HCT116 (cell line): ENCODE results near the gene SNPH. TPM values are rescaled to one million over a fixed set of nuclear protein-coding genes. Genes with fewer than 3 reads are reported as not detected.

Source experiments
- ATAC-seq: fragments of 200-7000 bp; cut with Tn5 transposase; 2 replicates; pipeline ENCODE4 v1.9.1; 2020; ENCODE audit warnings: mild to moderate bottlenecking, moderate library complexity
- BruUV-seq: library from RNA; stranded (reverse); fragments of 400-500 nt; replicated peaks from 2 replicates; lab custom pipeline; 2021; lab: Mats Ljungman, UMichigan
- CTCF ChIA-PET: fragments of 300-600 bp; sonication (Branson Sonifier 250); formaldehyde crosslinking; loops from one replicate; lab custom pipeline; 2021; ENCODE audit warnings: antibody characterized with exemption; lab: Charles Lee
- POLR2A ChIA-PET: fragments of 300-600, 350-600 bp; sonication (Branson Sonifier 250); formaldehyde crosslinking; loops from one replicate; lab custom pipeline; 2021; ENCODE audit warnings: antibody characterized with exemption; lab: Charles Lee
- RAD21 ChIA-PET, 2 experiments: fragments of 300-600 bp; sonication (Branson Sonifier 250); formaldehyde crosslinking; loops; one replicate each; lab custom pipeline; 2023; ENCODE audit warnings: low total read pairs in 2 of 2; ENCODE audit not compliant: uncharacterized antibody in 2 of 2, unreplicated experiment in 2 of 2, low non-redundant PET in 1 of 2; lab: Charles Lee
- DNase-seq: peaks from one replicate; pipeline ENCODE4 v3.0.0-alpha.2; 2010; ENCODE audit warnings: low read depth, low spot score
- H2AFZ ChIP-seq: fragments of 200-600 bp; shearing (Covaris generic), sonication (generic); 2 replicates; pipeline ENCODE4 v1.6.1; 2017; ENCODE audit warnings: low read depth, mixed run types, mixed read lengths, antibody characterized with exemption, low read length; ENCODE audit not compliant: poor library complexity, severe bottlenecking
- H3K27ac ChIP-seq: 2 replicates; pipeline ENCODE4 v1.5.1; 2012; ENCODE audit warnings: low read depth, low read length
- H3K27me3 ChIP-seq: fragments of 200-600 bp; sonication (generic); 2 replicates; pipeline ENCODE4 v1.6.1; 2016; ENCODE audit warnings: mixed run types, low read length, mixed read lengths; ENCODE audit not compliant: insufficient read depth
- H3K36me3 ChIP-seq, 2 experiments: fragments of 200-500 bp in 1 of 2; fragments of 200-600 bp in 1 of 2; sonication (Bioruptor generic) in 1 of 2; sonication (generic) in 1 of 2; 2 replicates each; pipeline versions ENCODE4 v1.5.1 to v1.6.1; 2014 to 2016; ENCODE audit warnings: low read length in 2 of 2, inconsistent platforms in 1 of 2, mixed read lengths in 1 of 2, mixed run types in 1 of 2; ENCODE audit not compliant: insufficient read depth in 2 of 2, control insufficient read depth in 1 of 2
- H3K4me1 ChIP-seq, 2 experiments: fragments of 200-600 bp in 1 of 2; sonication (generic) in 1 of 2; 2 replicates each; pipeline versions ENCODE4 v1.5.1 to v1.6.1; 2012 to 2017; ENCODE audit warnings: low read length in 2 of 2, inconsistent platforms in 1 of 2, mild to moderate bottlenecking in 1 of 2, mixed read lengths in 1 of 2, mixed run types in 1 of 2, moderate library complexity in 1 of 2; ENCODE audit not compliant: insufficient read depth in 2 of 2, control insufficient read depth in 1 of 2
- H3K4me2 ChIP-seq: fragments of 200-600 bp; sonication (generic); 2 replicates; pipeline ENCODE4 v1.6.1; 2017; ENCODE audit warnings: mixed run types, low read length, mixed read lengths
- H3K4me3 ChIP-seq, 2 experiments: fragments of 200-600 bp in 1 of 2; sonication (generic) in 1 of 2; replicated peaks in 1 of 2; 2 replicates each; pipeline ENCODE4 v1.5.1; 2011 to 2016; ENCODE audit warnings: low read length in 2 of 2, control low read depth in 1 of 2, low read depth in 1 of 2, mild to moderate bottlenecking in 1 of 2, mixed read lengths in 1 of 2, mixed run types in 1 of 2
- H3K79me2 ChIP-seq: fragments of 200-600 bp; sonication (generic); 2 replicates; pipeline ENCODE4 v1.6.1; 2017; ENCODE audit warnings: mild to moderate bottlenecking, mixed run types, low read length, moderate library complexity, mixed read lengths; ENCODE audit not compliant: insufficient read depth
- H3K9ac ChIP-seq: fragments of 200-600 bp; sonication (generic); 2 replicates; pipeline ENCODE4 v1.6.1; 2016; ENCODE audit warnings: low read length, mixed read lengths
- H3K9me2 ChIP-seq: fragments of 200-600 bp; sonication (generic), shearing (Covaris generic); 2 replicates; pipeline ENCODE4 v1.6.1; 2017; ENCODE audit warnings: mixed run types, mild to moderate bottlenecking, moderate library complexity; ENCODE audit not compliant: insufficient read depth
- H3K9me3 ChIP-seq, 2 experiments: fragments of 200-500 bp in 1 of 2; fragments of 200-600 bp in 1 of 2; sonication (Bioruptor generic) in 1 of 2; sonication (generic) in 1 of 2; 2 replicates each; pipeline ENCODE4 v1.6.1; 2014 to 2017; ENCODE audit warnings: low read length in 2 of 2, mixed read lengths in 2 of 2, inconsistent platforms in 1 of 2, low read depth in 1 of 2, mild to moderate bottlenecking in 1 of 2, mixed run types in 1 of 2, moderate library complexity in 1 of 2; ENCODE audit not compliant: control insufficient read depth in 1 of 2, insufficient read depth in 1 of 2
- H4K20me1 ChIP-seq: fragments of 200-600 bp; sonication (generic), shearing (Covaris generic); 2 replicates; pipeline ENCODE4 v1.6.1; 2017; ENCODE audit warnings: mixed run types, mild to moderate bottlenecking, moderate library complexity; ENCODE audit not compliant: insufficient read depth
- CBX3 ChIP-seq: IDR thresholded peaks from 2 replicates; pipeline ENCODE4 v1.6.1; 2012; ENCODE audit warnings: low read depth
- CEBPB ChIP-seq: IDR thresholded peaks from 2 replicates; pipeline ENCODE4 v1.6.1; 2012; ENCODE audit warnings: low read depth
- EGR1 ChIP-seq: IDR thresholded peaks from 2 replicates; pipeline ENCODE4 v1.6.1; 2012; ENCODE audit warnings: low read depth
- ELF1 ChIP-seq: IDR thresholded peaks from 2 replicates; pipeline ENCODE4 v1.6.1; 2012; ENCODE audit warnings: low read depth, borderline replicate concordance
- EZH2 ChIP-seq: fragments of 200-600 bp; sonication (generic); IDR thresholded peaks from 2 replicates; pipeline ENCODE4 v1.6.1; 2017; ENCODE audit warnings: antibody characterized with exemption, mixed run types
- FOSL1 ChIP-seq: IDR thresholded peaks from 2 replicates; pipeline ENCODE4 v1.6.1; 2012; ENCODE audit warnings: low read depth
- POLR2AphosphoS5 ChIP-seq: IDR thresholded peaks from 2 replicates; pipeline ENCODE4 v1.6.1; 2011; ENCODE audit warnings: mild to moderate bottlenecking, low read depth, low read length, moderate library complexity
- RAD21 ChIP-seq: IDR thresholded peaks from 2 replicates; pipeline ENCODE4 v1.6.1; 2012; ENCODE audit warnings: low read depth, mild to moderate bottlenecking
- SIN3A ChIP-seq: IDR thresholded peaks from 2 replicates; pipeline ENCODE4 v1.6.1; 2012; ENCODE audit warnings: low read depth
- SP1 ChIP-seq: IDR thresholded peaks from 2 replicates; pipeline ENCODE4 v1.6.1; 2012; ENCODE audit warnings: low read depth
- SRF ChIP-seq: IDR thresholded peaks from 2 replicates; pipeline ENCODE4 v1.6.1; 2012; ENCODE audit warnings: low read depth
- TCF7L2 ChIP-seq: IDR thresholded peaks from 2 replicates; pipeline ENCODE4 v1.7.0; 2011; ENCODE audit warnings: borderline replicate concordance, inconsistent platforms; ENCODE audit not compliant: insufficient read depth, insufficient read length; ENCODE audit errors: extremely low read depth
- YY1 ChIP-seq: IDR thresholded peaks from 2 replicates; pipeline ENCODE4 v1.6.1; 2011; ENCODE audit warnings: low read length, low read depth, moderate library complexity, mild to moderate bottlenecking; ENCODE audit not compliant: insufficient replicate concordance; ENCODE audit errors: extremely low read depth
- ZFX ChIP-seq: fragments of 450-650 bp; IDR thresholded peaks from 2 replicates; pipeline ENCODE4 v1.6.1; 2017
- ZNF274 ChIP-seq: fragments of 200-500 bp; sonication (Bioruptor generic); IDR thresholded peaks from 2 replicates; pipeline ENCODE4 v1.6.1; 2014; ENCODE audit warnings: mild to moderate bottlenecking, low read depth, low read length, inconsistent platforms
- intact Hi-C: fragments of 100-400 bp; cut with micrococcal nuclease; formaldehyde crosslinking; loops from 2 replicates; pipeline ENCODE4 v1.10.0; 2022
- total RNA-seq: library from RNA; stranded (reverse); gene quantifications from one replicate; pipeline ENCODE4 v1.2.1, GENCODE V29; 2021; ENCODE audit not compliant: unreplicated experiment
- TF ChIP-seq, protein P1 (sequence below): IDR thresholded peaks from 2 replicates; pipeline ENCODE4 v1.6.1; 2012
- TF ChIP-seq, protein P2 (sequence below): IDR thresholded peaks from 2 replicates; pipeline ENCODE4 v1.6.1; 2012
- TF ChIP-seq, protein P3 (sequence below), 3 experiments: fragments of 200-600 bp in 1 of 3; sonication (generic) in 1 of 3; IDR thresholded peaks in 2 of 3; conservative IDR thresholded peaks in 1 of 3; 2 replicates each; pipeline ENCODE4 v1.5.1; 2012 to 2017; ENCODE audit warnings: low read depth in 2 of 3, low read length in 2 of 3, antibody characterized with exemption in 1 of 3, borderline replicate concordance in 1 of 3, control low read depth in 1 of 3, mild to moderate bottlenecking in 1 of 3, mixed read lengths in 1 of 3, mixed run types in 1 of 3, moderate library complexity in 1 of 3; ENCODE audit not compliant: insufficient read depth in 1 of 3

The SNPH gene
- total RNA-seq, 1 experiment from 2014 or later = 3.2 TPM

DNA sequence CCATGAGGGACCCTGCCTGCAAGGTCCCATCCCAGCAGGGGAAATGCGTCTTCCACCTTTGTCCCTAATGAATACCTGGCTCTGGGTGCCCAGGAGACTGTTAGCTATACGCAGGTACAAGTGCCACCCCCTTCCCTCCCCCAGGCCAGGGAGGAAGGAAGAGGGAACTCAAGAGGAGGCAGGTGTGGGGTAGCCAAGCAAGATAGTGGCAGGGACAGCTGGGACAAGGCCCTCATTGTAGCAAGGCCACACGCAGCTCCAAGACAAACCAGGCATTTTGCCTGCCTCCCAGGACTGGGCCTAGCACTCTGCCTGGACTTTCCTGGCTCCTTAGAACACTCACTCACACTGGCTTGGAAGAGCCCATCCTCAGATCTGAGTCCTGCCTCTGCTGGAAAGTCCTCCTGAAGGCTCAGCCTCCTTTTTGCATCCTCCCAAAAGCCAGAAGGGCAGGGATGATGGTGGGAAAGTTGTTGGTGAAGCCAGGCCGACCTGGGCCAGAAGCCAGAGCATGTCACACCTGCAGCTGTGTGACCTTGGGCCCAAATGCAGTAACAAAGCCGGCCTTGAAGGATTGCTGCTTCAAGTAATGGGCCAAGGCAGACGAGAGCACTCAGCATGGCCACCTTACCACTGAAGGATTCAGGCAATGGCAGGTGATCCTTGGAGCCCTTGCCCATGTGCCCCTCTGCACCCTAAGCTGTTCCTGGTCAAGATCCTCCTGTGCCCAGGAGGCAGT lies 27.7 kb downstream of the SNPH start:
- BruUV-seq = no TSS peak
- ATAC-seq (no peak), DNase-seq (no peak)
- no peaks in the 10 kb centered on the region for H3K79me2 ChIP-seq
- no peak overlapping the region for H3K4me2 ChIP-seq
- no peaks in the 10 kb centered on the region for H3K36me3 ChIP-seq
- ChIA-PET CTCF (no interaction called here), POLR2A (no interaction called here), RAD21 (no interaction called here)
- H3K9me2 ChIP-seq = no peaks in the 10 kb centered on the region
- H3K27me3 ChIP-seq = no peaks in the 10 kb centered on the region
- intact Hi-C loops = no loop called here
- H3K4me1 ChIP-seq = no peaks in the 10 kb centered on the region
- no peaks in the 10 kb centered on the region for H4K20me1 ChIP-seq
- no peaks in the 10 kb centered on the region for H3K9me3 ChIP-seq
- TF ChIP-seq POLR2AphosphoS5 (no peak), ZFX (no peak), RAD21 (no peak), FOSL1 (no peak), YY1 (no peak), ZNF274 (no peak), CEBPB (no peak), ELF1 (no peak), EGR1 (no peak), CBX3 (no peak), TCF7L2 (no peak), EZH2 (no peak), SRF (no peak), SP1 (no peak), SIN3A (no peak)
- TF ChIP-seq, protein P1, sequence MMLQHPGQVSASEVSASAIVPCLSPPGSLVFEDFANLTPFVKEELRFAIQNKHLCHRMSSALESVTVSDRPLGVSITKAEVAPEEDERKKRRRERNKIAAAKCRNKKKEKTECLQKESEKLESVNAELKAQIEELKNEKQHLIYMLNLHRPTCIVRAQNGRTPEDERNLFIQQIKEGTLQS = no peak
- TF ChIP-seq, protein P2, sequence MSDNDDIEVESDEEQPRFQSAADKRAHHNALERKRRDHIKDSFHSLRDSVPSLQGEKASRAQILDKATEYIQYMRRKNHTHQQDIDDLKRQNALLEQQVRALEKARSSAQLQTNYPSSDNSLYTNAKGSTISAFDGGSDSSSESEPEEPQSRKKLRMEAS = no peak
- TF ChIP-seq, protein P3, sequence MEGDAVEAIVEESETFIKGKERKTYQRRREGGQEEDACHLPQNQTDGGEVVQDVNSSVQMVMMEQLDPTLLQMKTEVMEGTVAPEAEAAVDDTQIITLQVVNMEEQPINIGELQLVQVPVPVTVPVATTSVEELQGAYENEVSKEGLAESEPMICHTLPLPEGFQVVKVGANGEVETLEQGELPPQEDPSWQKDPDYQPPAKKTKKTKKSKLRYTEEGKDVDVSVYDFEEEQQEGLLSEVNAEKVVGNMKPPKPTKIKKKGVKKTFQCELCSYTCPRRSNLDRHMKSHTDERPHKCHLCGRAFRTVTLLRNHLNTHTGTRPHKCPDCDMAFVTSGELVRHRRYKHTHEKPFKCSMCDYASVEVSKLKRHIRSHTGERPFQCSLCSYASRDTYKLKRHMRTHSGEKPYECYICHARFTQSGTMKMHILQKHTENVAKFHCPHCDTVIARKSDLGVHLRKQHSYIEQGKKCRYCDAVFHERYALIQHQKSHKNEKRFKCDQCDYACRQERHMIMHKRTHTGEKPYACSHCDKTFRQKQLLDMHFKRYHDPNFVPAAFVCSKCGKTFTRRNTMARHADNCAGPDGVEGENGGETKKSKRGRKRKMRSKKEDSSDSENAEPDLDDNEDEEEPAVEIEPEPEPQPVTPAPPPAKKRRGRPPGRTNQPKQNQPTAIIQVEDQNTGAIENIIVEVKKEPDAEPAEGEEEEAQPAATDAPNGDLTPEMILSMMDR (IDR thresholded peaks at IDR 0.05 in 2 of 3, conservative IDR thresholded peaks at IDR 0.05 in 1 of 3; ENCODE audit: borderline replicate concordance in 1 of 3, insufficient read depth in 1 of 3, low read depth in 2 of 3, low read length in 2 of 3) = no peak
- H3K4me3 ChIP-seq = no peak overlapping the region
- H2AFZ ChIP-seq = no peak overlapping the region
- no peak overlapping the region for H3K9ac ChIP-seq
- no peak overlapping the region for H3K27ac ChIP-seq
